Measurements from ENCODE around the gene RAD51B.

GRCh38 chr14:68363466-68363842, 543.9 kb downstream of the RAD51B start:
- TF ChIP-seq EZH2 (IDR thresholded peaks at IDR 0.05; ENCODE audit: low read length) (no peak), CTCF (optimal IDR thresholded peaks at IDR 0.05 in 1 of 3, IDR thresholded peaks at IDR 0.05 in 1 of 3, conservative IDR thresholded peaks at IDR 0.05 in 1 of 3; ENCODE audit: extremely low read depth in 1 of 3, insufficient read depth in 2 of 3, low read length in 3 of 3) (no peak)

Measured in keratinocyte (primary cell).